ENCODE results near the gene STRN.

Gene STRN

DNA sequence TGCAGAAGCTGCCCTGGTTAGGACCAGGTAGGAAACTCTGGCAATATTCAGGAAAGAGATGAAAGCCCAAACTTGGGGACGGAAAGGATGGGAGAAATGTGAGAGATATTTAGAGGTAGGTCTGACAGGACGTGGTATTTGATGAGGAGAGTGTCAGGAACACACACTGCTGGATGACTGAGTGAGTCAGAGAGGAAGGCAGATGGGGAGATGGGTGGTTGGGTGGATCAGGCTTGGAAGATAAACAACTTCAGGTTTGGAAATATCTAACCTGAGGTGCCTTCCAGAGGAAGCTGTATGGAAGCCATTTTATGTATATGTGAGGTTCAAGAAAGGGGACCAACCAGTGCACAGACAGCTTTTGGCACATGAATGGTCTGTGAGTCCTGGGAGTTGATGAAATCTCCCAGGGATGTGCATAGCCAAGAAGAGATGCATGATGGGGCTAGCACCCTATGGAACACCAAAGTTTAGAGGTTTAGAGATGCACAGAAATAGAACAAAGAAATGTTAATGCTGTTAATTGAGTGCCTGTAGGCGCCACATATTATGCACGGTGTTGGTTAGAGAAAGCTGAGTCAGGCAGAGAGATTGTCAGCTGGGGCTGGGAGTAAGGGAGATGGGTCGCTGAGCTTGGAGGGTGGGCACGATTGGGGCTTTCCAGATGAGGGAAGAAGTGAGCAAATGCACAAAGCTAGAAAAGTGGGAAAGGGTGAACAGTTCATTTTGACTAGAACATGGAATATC is 168.8 kb downstream of the STRN start:
- DNase-seq (ENCODE audit: low read depth, low spot score) = no peak
